GM19099 (cell line): ENCODE measurements around the gene MTHFD1L.

ENCODE experiments used
- POLR2A ChIP-seq: IDR thresholded peaks from 3 replicates; pipeline ENCODE4 v1.6.1; 2011; ENCODE audit warnings: low read depth; ENCODE audit not compliant: insufficient read length; ENCODE audit errors: extremely low read depth

The MTHFD1L gene

DNA sequence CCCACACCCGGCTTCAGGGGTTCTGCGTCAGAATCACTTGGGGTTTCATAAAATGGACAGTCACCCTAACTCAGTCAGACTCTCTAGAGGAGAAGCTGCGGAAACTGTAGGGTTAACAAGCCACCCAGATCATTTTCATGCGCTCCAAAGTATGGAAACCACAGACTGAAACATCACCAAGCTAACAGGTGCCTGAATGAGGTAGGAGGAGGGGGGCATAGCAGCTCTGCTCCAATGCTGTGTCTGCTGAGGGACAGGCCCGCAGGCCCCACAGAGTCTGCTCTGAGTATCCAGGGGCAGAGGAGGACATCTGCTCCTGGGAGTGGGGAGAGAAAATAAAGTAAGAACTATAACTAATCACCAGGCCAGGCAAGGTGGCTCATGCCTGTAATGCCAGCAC is 277.2 kb downstream of the MTHFD1L start:
- TF ChIP-seq POLR2A, result no peak

- no peak for TF ChIP-seq POLR2A
Measured at GRCh38 chr6:151143337-151143736, 277.8 kb downstream of the MTHFD1L start.

GRCh38 chr6:151143806-151144205 is 278.3 kb downstream of the MTHFD1L start:
- TF ChIP-seq POLR2A, result no peak

DNA sequence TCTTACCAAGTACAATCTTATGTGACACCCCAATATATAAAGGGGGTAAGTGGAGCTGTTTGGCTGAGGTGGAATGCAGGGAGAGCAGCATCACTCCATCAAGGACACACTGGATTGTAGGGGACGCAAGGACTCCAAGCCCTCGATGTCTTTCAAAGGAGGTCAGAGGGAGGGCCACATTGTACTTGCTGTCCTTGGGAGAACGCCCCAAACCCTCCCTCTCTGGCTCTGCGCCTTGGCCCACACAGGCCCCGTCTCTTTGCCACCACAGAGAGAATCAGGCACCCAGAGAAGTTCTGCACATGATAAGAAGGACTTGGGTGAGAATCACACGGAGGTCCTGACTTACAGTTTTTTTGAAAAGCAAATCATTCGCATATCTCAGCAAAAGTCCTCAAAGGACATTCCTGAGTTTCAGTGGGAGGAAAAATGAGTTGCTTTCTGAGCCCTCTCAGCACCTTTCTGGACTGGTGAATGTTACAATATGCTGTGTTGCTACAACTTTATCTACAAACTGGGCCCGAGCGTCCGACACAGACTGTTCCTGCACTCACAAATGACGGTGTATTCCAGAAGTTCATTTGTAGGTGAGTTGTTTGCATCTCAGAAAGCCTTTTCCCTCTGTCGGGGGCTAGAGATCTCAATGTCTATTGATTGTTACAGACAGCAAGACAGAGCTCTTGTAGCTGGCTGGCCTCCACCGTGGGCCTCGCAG is 281.8 kb downstream of the MTHFD1L start:
- no peak for TF ChIP-seq POLR2A

GRCh38 chr6:151148111-151148510 is 282.6 kb downstream of the MTHFD1L start:
- TF ChIP-seq POLR2A, result no peak

DNA sequence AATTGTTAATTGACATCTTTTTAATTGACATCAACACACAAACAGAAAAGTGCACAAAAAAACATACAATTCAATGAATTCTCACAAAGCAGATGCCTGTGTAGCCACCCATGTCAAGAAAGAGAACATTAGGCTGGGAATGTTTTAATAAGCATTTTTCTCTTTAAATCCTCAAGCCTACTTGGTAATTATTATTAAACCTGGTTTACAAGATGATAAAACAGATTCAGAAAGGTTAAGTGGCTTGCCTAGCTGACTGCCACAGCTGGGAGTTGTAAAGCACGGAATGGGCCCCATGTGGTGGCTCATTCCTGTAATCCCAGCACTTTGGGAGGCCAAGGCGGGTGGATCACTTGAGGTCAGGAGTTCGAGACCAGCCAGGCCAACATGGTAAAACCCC is 284.3 kb downstream of the MTHFD1L start:
- no peak for TF ChIP-seq POLR2A
